ENCODE data around the gene PLEKHA4.

GRCh38 chr19:48854103-48854502 is 14.3 kb downstream of the PLEKHA4 start:
- TF ChIP-seq CTCF (IDR thresholded peaks at IDR 0.05): no peak
- TF ChIP-seq POLR2A (IDR thresholded peaks at IDR 0.05): no peak
